HepG2 (cell line): Measurements from ENCODE around the gene PTGES3. TPM values are rescaled to one million over a fixed set of nuclear protein-coding genes. Genes with fewer than 3 reads are reported as not detected.

Source experiments
- AKAP8 ChIP-seq: sonication (generic); formaldehyde crosslinking; IDR thresholded peaks from 2 replicates; pipeline ENCODE4 v1.5.1; 2020; ENCODE audit warnings: mild to moderate bottlenecking, missing genetic modification reagents
- ARNT ChIP-seq: fragments of 450-650 bp; IDR thresholded peaks from 2 replicates; pipeline ENCODE4 v1.6.1; 2017
- GATAD2A ChIP-seq: IDR thresholded peaks from 2 replicates; pipeline ENCODE4 v1.6.1; 2016
- HOXA7 ChIP-seq: sonication (generic); formaldehyde crosslinking; IDR thresholded peaks from 2 replicates; pipeline ENCODE4 v1.8.1; 2022; ENCODE audit warnings: mild to moderate bottlenecking, missing genetic modification reagents, moderate library complexity
- KDM3A ChIP-seq: IDR thresholded peaks from 2 replicates; pipeline ENCODE4 v1.6.1; 2018; ENCODE audit warnings: low read depth, missing compliant biosample characterization
- KDM4B ChIP-seq: sonication (generic); formaldehyde crosslinking; IDR thresholded peaks from 2 replicates; pipeline ENCODE4 v1.4.0; 2020; ENCODE audit warnings: missing genetic modification reagents
- MED13 ChIP-seq: sonication (generic); formaldehyde crosslinking; IDR thresholded peaks from 2 replicates; pipeline ENCODE4 v1.5.0; 2020; ENCODE audit warnings: missing genetic modification reagents
- MTA3 ChIP-seq: sonication (generic); formaldehyde crosslinking; IDR thresholded peaks from 2 replicates; pipeline ENCODE4 v1.4.0; 2020; ENCODE audit warnings: missing genetic modification reagents
- NFE2L2 ChIP-seq: fragments of 150-350 bp; IDR thresholded peaks from 2 replicates; pipeline ENCODE4 v1.6.1; 2014; ENCODE audit warnings: low read length
- PITX1 ChIP-seq: sonication (generic); formaldehyde crosslinking; IDR thresholded peaks from 2 replicates; pipeline ENCODE4 v1.5.1; 2020; ENCODE audit warnings: mild to moderate bottlenecking, missing genetic modification reagents
- SOX13 ChIP-seq, 3 experiments: fragments of 450-650 bp in 1 of 3; sonication (generic) in 1 of 3; formaldehyde crosslinking in 1 of 3; IDR thresholded peaks in 2 of 3; conservative IDR thresholded peaks in 1 of 3; 2 replicates each; pipeline versions ENCODE4 v1.5.0 to v1.6.1; 2016 to 2020; ENCODE audit warnings: antibody characterized with exemption in 1 of 3, mild to moderate bottlenecking in 1 of 3, missing compliant biosample characterization in 1 of 3, missing genetic modification reagents in 1 of 3, moderate library complexity in 1 of 3
- TBL1XR1 ChIP-seq: fragments of 150-350 bp; IDR thresholded peaks from 2 replicates; pipeline ENCODE4 v1.6.1; 2014; ENCODE audit warnings: borderline replicate concordance, low read length; ENCODE audit not compliant: partially characterized antibody
- XRCC5 ChIP-seq: fragments of 200-400 bp; formaldehyde crosslinking; optimal IDR thresholded peaks from 2 replicates; pipeline ENCODE3; 2017; ENCODE audit warnings: mild to moderate bottlenecking, low read length
- ZBTB42 ChIP-seq: sonication (generic); formaldehyde crosslinking; IDR thresholded peaks from 2 replicates; pipeline ENCODE4 v1.5.0; 2020; ENCODE audit warnings: mild to moderate bottlenecking, missing genetic modification reagents
- ZNF510 ChIP-seq: sonication (generic); formaldehyde crosslinking; IDR thresholded peaks from 2 replicates; pipeline ENCODE4 v1.4.0; 2020; ENCODE audit warnings: low read depth, mild to moderate bottlenecking, missing genetic modification reagents
- ZNF562 ChIP-seq: sonication (generic); formaldehyde crosslinking; IDR thresholded peaks from 2 replicates; pipeline ENCODE4 v1.8.0; 2022; ENCODE audit warnings: missing genetic modification reagents, borderline replicate concordance
- ZNF598 ChIP-seq: sonication (generic); formaldehyde crosslinking; IDR thresholded peaks from 2 replicates; pipeline ENCODE4 v1.5.1; 2020; ENCODE audit warnings: mild to moderate bottlenecking, missing genetic modification reagents, borderline replicate concordance
- ZNF766 ChIP-seq: sonication (generic); formaldehyde crosslinking; IDR thresholded peaks from 2 replicates; pipeline ENCODE4 v1.5.0; 2020; ENCODE audit warnings: missing genetic modification reagents, borderline replicate concordance
- ZNF788 ChIP-seq: sonication (generic); formaldehyde crosslinking; IDR thresholded peaks from 2 replicates; pipeline ENCODE4 v1.5.0; 2020; ENCODE audit warnings: mild to moderate bottlenecking, missing genetic modification reagents, borderline replicate concordance
- polyA plus RNA-seq, 8 experiments: library from polyadenylated mRNA; depleted of rRNA in 3 of 8; stranded (reverse) in 7 of 8; unstranded in 1 of 8; fragments of >200 nt; fragmentation: Illumina TruSeq in 4 of 8; extraction: Trizol in 4 of 8; gene quantifications; 2 replicates each; pipeline versions ENCODE4 v1.2.1 to v1.2.3, GENCODE V29; 2011 to 2016; ENCODE audit warnings: low read depth in 4 of 8, missing spikeins in 1 of 8, mixed read lengths in 1 of 8; ENCODE audit not compliant: insufficient read depth in 1 of 8
- total RNA-seq, 5 experiments: library from RNA; depleted of rRNA; stranded (reverse); fragments of >200 nt; fragmentation: Illumina TruSeq; extraction: Trizol; gene quantifications; 2 replicates each; pipeline ENCODE4 v1.2.3, GENCODE V29; 2016; ENCODE audit warnings: low read depth in 1 of 5
- TF ChIP-seq, protein P1 (sequence below): sonication (generic); formaldehyde crosslinking; IDR thresholded peaks from 2 replicates; pipeline ENCODE4 v1.8.1; 2023; ENCODE audit warnings: mild to moderate bottlenecking, missing genetic modification reagents
- TF ChIP-seq, protein P2 (sequence below): fragments of 450-650 bp; IDR thresholded peaks from 2 replicates; pipeline ENCODE4 v1.6.1; 2017; ENCODE audit warnings: mild to moderate bottlenecking
- TF ChIP-seq, protein P3 (sequence below): sonication (generic); formaldehyde crosslinking; IDR thresholded peaks from 2 replicates; pipeline ENCODE4 v1.8.1; 2023; ENCODE audit warnings: mild to moderate bottlenecking, inconsistent platforms, moderate library complexity, missing genetic modification reagents, borderline replicate concordance
- TF ChIP-seq, protein P4 (sequence below): sonication (generic); formaldehyde crosslinking; IDR thresholded peaks from 2 replicates; pipeline ENCODE4 v1.9.0; 2022; ENCODE audit warnings: missing genetic modification reagents, mild to moderate bottlenecking, borderline replicate concordance

PTGES3 gene
- total and polyA plus RNA-seq, 2 of the 13 experiments (the other 11 are each of a cell fraction or from before 2014, with no cell fraction given): 54.4 to 159 TPM

DNA sequence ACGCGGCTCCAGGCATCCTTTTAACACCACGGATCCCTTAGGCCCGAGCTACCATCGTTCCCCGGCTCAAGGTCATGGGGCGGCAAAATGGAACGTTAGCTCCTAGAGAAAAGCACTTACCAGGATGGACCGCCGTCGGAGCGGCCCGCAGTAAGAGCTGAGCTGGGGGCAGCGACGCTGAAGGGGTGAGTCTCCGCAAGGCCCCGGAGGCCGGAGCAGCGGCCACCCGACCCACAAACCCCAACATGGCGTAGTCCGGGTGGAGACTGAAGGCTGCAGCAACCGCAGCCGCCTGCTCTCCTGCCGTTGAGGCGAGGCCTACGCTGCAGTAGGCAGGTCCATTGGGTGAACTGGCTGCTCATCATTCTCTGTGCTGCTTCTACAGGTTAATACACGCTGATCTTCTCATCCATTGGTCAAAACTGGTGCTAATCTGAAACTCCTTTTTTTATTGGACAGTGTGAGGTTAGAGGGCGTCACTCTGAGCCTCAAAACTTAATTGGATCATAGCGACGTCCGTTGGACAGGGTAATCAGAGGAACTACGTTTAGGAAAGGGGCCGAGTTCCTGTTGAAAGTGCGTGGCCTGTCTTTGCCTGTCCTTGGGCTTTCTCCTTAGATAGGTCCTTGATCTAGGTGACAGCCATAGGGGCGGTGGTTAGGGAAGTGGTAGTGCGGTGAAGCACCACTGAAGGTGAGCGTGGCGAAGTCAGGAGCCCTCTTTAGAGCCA, 42.2 kb downstream of the PTGES3 start, which contains the start of gene ATP5F1B (continued):
- TF ChIP-seq, protein P1, sequence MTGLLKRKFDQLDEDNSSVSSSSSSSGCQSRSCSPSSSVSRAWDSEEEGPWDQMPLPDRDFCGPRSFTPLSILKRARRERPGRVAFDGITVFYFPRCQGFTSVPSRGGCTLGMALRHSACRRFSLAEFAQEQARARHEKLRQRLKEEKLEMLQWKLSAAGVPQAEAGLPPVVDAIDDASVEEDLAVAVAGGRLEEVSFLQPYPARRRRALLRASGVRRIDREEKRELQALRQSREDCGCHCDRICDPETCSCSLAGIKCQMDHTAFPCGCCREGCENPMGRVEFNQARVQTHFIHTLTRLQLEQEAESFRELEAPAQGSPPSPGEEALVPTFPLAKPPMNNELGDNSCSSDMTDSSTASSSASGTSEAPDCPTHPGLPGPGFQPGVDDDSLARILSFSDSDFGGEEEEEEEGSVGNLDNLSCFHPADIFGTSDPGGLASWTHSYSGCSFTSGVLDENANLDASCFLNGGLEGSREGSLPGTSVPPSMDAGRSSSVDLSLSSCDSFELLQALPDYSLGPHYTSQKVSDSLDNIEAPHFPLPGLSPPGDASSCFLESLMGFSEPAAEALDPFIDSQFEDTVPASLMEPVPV (CRISPR knock-in tag): peak; percentile 91
- no peak for TF ChIP-seq TBL1XR1
- TF ChIP-seq ZBTB42 (CRISPR knock-in tag): no peak
- TF ChIP-seq, protein P2, sequence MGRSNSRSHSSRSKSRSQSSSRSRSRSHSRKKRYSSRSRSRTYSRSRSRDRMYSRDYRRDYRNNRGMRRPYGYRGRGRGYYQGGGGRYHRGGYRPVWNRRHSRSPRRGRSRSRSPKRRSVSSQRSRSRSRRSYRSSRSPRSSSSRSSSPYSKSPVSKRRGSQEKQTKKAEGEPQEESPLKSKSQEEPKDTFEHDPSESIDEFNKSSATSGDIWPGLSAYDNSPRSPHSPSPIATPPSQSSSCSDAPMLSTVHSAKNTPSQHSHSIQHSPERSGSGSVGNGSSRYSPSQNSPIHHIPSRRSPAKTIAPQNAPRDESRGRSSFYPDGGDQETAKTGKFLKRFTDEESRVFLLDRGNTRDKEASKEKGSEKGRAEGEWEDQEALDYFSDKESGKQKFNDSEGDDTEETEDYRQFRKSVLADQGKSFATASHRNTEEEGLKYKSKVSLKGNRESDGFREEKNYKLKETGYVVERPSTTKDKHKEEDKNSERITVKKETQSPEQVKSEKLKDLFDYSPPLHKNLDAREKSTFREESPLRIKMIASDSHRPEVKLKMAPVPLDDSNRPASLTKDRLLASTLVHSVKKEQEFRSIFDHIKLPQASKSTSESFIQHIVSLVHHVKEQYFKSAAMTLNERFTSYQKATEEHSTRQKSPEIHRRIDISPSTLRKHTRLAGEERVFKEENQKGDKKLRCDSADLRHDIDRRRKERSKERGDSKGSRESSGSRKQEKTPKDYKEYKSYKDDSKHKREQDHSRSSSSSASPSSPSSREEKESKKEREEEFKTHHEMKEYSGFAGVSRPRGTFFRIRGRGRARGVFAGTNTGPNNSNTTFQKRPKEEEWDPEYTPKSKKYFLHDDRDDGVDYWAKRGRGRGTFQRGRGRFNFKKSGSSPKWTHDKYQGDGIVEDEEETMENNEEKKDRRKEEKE: no peak
- TF ChIP-seq ARNT: no peak
- no peak for TF ChIP-seq ZNF766
- TF ChIP-seq, protein P3, sequence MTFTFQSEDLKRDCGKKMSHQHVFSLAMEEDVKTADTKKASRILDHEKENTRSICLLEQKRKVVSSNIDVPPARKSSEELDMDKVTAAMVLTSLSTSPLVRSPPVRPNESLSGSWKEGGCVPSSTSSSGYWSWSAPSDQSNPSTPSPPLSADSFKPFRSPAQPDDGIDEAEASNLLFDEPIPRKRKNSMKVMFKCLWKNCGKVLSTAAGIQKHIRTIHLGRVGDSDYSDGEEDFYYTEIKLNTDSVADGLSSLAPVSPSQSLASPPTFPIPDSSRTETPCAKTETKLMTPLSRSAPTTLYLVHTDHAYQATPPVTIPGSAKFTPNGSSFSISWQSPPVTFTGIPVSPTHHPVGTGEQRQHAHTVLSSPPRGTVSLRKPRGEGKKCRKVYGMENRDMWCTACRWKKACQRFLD (CRISPR knock-in tag): peak; percentile 38; the same call in 1 of the 2 replicates
- TF ChIP-seq NFE2L2: no peak
- TF ChIP-seq, protein P4, sequence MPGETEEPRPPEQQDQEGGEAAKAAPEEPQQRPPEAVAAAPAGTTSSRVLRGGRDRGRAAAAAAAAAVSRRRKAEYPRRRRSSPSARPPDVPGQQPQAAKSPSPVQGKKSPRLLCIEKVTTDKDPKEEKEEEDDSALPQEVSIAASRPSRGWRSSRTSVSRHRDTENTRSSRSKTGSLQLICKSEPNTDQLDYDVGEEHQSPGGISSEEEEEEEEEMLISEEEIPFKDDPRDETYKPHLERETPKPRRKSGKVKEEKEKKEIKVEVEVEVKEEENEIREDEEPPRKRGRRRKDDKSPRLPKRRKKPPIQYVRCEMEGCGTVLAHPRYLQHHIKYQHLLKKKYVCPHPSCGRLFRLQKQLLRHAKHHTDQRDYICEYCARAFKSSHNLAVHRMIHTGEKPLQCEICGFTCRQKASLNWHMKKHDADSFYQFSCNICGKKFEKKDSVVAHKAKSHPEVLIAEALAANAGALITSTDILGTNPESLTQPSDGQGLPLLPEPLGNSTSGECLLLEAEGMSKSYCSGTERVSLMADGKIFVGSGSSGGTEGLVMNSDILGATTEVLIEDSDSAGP (CRISPR knock-in tag): peak; percentile 86; the same call in 1 of the 2 replicates
- TF ChIP-seq ZNF788 (CRISPR knock-in tag): peak; percentile 78; the same call in 1 of the 2 replicates
- no peak for TF ChIP-seq AKAP8 (CRISPR knock-in tag)
- no peak for TF ChIP-seq ZNF598 (CRISPR knock-in tag)
- TF ChIP-seq MED13 (CRISPR knock-in tag): no peak
- no peak for TF ChIP-seq HOXA7 (CRISPR knock-in tag)
- TF ChIP-seq MTA3: no peak
- TF ChIP-seq PITX1 (CRISPR knock-in tag): peak; percentile 67; the same call in 1 of the 2 replicates
- TF ChIP-seq KDM4B (CRISPR knock-in tag): no peak
- no peak for TF ChIP-seq ZNF562
- TF ChIP-seq KDM3A (CRISPR knock-in tag): no peak
- peak; percentile 16 for TF ChIP-seq GATAD2A
- TF ChIP-seq ZNF510 (CRISPR knock-in tag): no peak
- TF ChIP-seq SOX13 (IDR thresholded peaks at IDR 0.05): no peak; the same call in 1 of the 2 replicates
- TF ChIP-seq SOX13 (CRISPR knock-in tag; conservative IDR thresholded peaks at IDR 0.05 in 1 of 2, IDR thresholded peaks at IDR 0.05 in 1 of 2): 0 out of 4 replicates have a peak, but pooled peaks of 1 of the 2 experiments have one; percentile 2
- TF ChIP-seq XRCC5: no peak
